ENCODE data around the gene NELFB. TPM values are rescaled to one million over a fixed set of nuclear protein-coding genes. Genes with fewer than 3 reads are reported as not detected.

The NELFB gene
- total and polyA plus RNA-seq, 2 donors (not counting 1 experiment from before 2014, with no cell fraction given): 53.7 to 55.8 TPM

GRCh38 chr9:137262909-137263285 is 7.8 kb downstream of the NELFB start:
- no peaks in the 10 kb centered on the region for H3K9me3 ChIP-seq (ENCODE audit: control extremely low read depth in 1 of 3, control insufficient read depth in 2 of 3, insufficient read depth in 1 of 3, low read length in 2 of 3)
- intact Hi-C loops (cut with micrococcal nuclease): no loop called here
- 90% methylated on average over 19 of the region's 24 CpGs for whole genome bisulfite sequencing (ENCODE audit: insufficient coverage)
- H3K9ac ChIP-seq (ENCODE audit: low read length): no peak overlapping the region
- H3K27me3 ChIP-seq (replicated peaks in 1 of 4; ENCODE audit: control extremely low read depth in 1 of 4, control insufficient read depth in 3 of 4, insufficient read depth in 4 of 4, low read length in 3 of 4): no peaks in the 10 kb centered on the region
- ATAC-seq (ENCODE audit: low read depth): no peak
- Mint-ChIP-seq H3K4me3 (no peak overlapping the region), H3K27ac (no peak overlapping the region), H3K9me3 (ENCODE audit: insufficient read depth) (no peaks in the 10 kb centered on the region), H3K27me3 (no peaks in the 10 kb centered on the region), H3K4me1 (peaks cover 4% of the 10 kb centered on the region)
- POLR2A ChIA-PET: no interaction called here
- H3K79me2 ChIP-seq (ENCODE audit: control insufficient read depth, insufficient read depth, low read length): peaks cover 28% of the 10 kb centered on the region
- H3K27ac ChIP-seq (ENCODE audit: low read length in 2 of 2): no peak overlapping the region
- CTCF ChIA-PET: interaction anchor here (2.1 to 3.2 kb wide), 2 partner anchors 26 to 234 kb away, joined by 4 to 13 read pairs; no protein-coding TSS in a partner anchor
- TF ChIP-seq EZH2 (IDR thresholded peaks at IDR 0.05; ENCODE audit: borderline replicate concordance, insufficient read depth, low read depth, low read length, poor library complexity, severe bottlenecking): no peak
- TF ChIP-seq CTCF (IDR thresholded peaks at IDR 0.05): no peak
- H4K20me1 ChIP-seq (ENCODE audit: control insufficient read depth, insufficient read depth, low read length, poor library complexity, severe bottlenecking): peaks cover 24% of the 10 kb centered on the region
- H3K4me2 ChIP-seq (replicated peaks; ENCODE audit: low read depth, low read length, poor library complexity, severe bottlenecking): no peak overlapping the region
- no peak for DNase-seq
- H3K4me1 ChIP-seq (ENCODE audit: control insufficient read depth in 2 of 2, insufficient read depth in 2 of 2, low read length in 2 of 2): peaks cover 3 to 14% of the 10 kb centered on the region in 2 donors
- H3K4me3 ChIP-seq (ENCODE audit: control extremely low read depth in 1 of 5, extremely low read depth in 1 of 5, insufficient read depth in 1 of 5, low read depth in 2 of 5, low read length in 4 of 5): no peak overlapping the region
- peaks cover 0 to 30% of the 10 kb centered on the region in 2 experiments for H3K36me3 ChIP-seq (replicated peaks in 1 of 2; ENCODE audit: control extremely low read depth in 1 of 2, control insufficient read depth in 1 of 2, extremely low read depth in 1 of 2, insufficient read depth in 2 of 2, low read length in 1 of 2)
- H2AFZ ChIP-seq (ENCODE audit: insufficient read depth, low read depth, low read length, poor library complexity, severe bottlenecking): no peak overlapping the region

- Mint-ChIP-seq H3K4me1 (peaks cover 10% of the 10 kb centered on the region), H3K27me3 (no peaks in the 10 kb centered on the region), H3K4me3 (no peak overlapping the region), H3K27ac (no peak overlapping the region), H3K9me3 (ENCODE audit: insufficient read depth) (no peaks in the 10 kb centered on the region)
- H3K4me3 ChIP-seq (ENCODE audit: control extremely low read depth in 1 of 5, extremely low read depth in 1 of 5, insufficient read depth in 1 of 5, low read depth in 2 of 5, low read length in 4 of 5): no peak overlapping the region
- no peaks in the 10 kb centered on the region for H3K9me3 ChIP-seq (ENCODE audit: control extremely low read depth in 1 of 3, control insufficient read depth in 2 of 3, insufficient read depth in 1 of 3, low read length in 2 of 3)
- H3K27ac ChIP-seq (ENCODE audit: low read length in 2 of 2): no peak overlapping the region
- DNase-seq (no peak), ATAC-seq (ENCODE audit: low read depth) (no peak)
- WGBS (ENCODE audit: insufficient coverage): 93% methylated on average over 8 of the region's 10 CpGs
- peaks cover 22% of the 10 kb centered on the region for H3K79me2 ChIP-seq (ENCODE audit: control insufficient read depth, insufficient read depth, low read length)
- H3K36me3 ChIP-seq (replicated peaks in 1 of 2; ENCODE audit: control extremely low read depth in 1 of 2, control insufficient read depth in 1 of 2, extremely low read depth in 1 of 2, insufficient read depth in 2 of 2, low read length in 1 of 2): peaks cover 0 to 30% of the 10 kb centered on the region in 2 experiments
- no peak overlapping the region for H2AFZ ChIP-seq (ENCODE audit: insufficient read depth, low read depth, low read length, poor library complexity, severe bottlenecking)
- H3K4me2 ChIP-seq (replicated peaks; ENCODE audit: low read depth, low read length, poor library complexity, severe bottlenecking): no peak overlapping the region
- ChIA-PET CTCF (interaction anchor here (1.4 to 2.1 kb wide), 2 partner anchors 23 to 234 kb away, joined by 3 to 4 read pairs; partner anchors contain the start of gene TUBB4B), POLR2A (interaction anchor here (0.6 kb wide), 1 partner anchor 53 kb away, joined by 3 read pairs; no protein-coding TSS in a partner anchor)
- H4K20me1 ChIP-seq (ENCODE audit: control insufficient read depth, insufficient read depth, low read length, poor library complexity, severe bottlenecking): peaks cover 29% of the 10 kb centered on the region
- intact Hi-C loops (cut with micrococcal nuclease): no loop called here
- no peak overlapping the region for H3K9ac ChIP-seq (ENCODE audit: low read length)
- no peaks in the 10 kb centered on the region for H3K27me3 ChIP-seq (replicated peaks in 1 of 4; ENCODE audit: control extremely low read depth in 1 of 4, control insufficient read depth in 3 of 4, insufficient read depth in 4 of 4, low read length in 3 of 4)
- peaks cover 5 to 20% of the 10 kb centered on the region in 2 donors for H3K4me1 ChIP-seq (ENCODE audit: control insufficient read depth in 2 of 2, insufficient read depth in 2 of 2, low read length in 2 of 2)
- no peak for TF ChIP-seq CTCF (IDR thresholded peaks at IDR 0.05)
- no peak for TF ChIP-seq EZH2 (IDR thresholded peaks at IDR 0.05; ENCODE audit: borderline replicate concordance, insufficient read depth, low read depth, low read length, poor library complexity, severe bottlenecking)
These were observed 8.4 kb downstream of the NELFB start for GRCh38 chr9:137263506-137263905.

All from B cell (primary cell).